GM19099 (cell line): ENCODE data around the gene PTPRH.

Experiments
- POLR2A ChIP-seq: IDR thresholded peaks from 3 replicates; pipeline ENCODE4 v1.6.1; 2011; ENCODE audit warnings: low read depth; ENCODE audit not compliant: insufficient read length; ENCODE audit errors: extremely low read depth

The PTPRH gene

DNA sequence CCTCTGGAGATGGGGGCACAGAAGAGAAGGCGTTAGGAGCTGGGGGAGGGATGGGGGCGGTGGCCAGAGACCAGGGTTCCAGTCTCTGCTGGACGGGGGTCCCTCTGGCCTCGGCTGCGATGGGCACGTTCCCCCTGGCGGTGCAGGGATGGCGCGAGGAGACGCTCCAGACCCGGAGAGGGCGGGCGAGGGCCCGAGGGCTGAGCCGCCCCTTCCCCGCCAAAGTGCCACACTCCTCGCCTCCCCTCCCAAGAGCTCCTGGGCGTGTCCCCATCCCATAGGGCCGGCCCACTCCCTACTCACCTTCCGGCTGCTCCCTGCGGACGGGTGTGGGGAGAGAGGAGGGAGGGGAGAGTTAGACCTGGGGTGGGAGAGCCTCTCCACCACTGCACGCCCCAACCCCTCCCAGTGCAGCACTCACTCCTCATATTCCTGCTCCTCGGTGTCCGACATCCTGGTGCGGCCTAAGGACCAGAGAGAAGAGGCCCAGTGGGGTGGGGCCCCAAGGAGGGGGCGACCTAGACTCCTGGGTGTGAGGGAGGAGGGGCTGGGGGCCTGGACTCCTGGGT is 62.5 kb downstream of the PTPRH start:
- no peak for TF ChIP-seq POLR2A

DNA sequence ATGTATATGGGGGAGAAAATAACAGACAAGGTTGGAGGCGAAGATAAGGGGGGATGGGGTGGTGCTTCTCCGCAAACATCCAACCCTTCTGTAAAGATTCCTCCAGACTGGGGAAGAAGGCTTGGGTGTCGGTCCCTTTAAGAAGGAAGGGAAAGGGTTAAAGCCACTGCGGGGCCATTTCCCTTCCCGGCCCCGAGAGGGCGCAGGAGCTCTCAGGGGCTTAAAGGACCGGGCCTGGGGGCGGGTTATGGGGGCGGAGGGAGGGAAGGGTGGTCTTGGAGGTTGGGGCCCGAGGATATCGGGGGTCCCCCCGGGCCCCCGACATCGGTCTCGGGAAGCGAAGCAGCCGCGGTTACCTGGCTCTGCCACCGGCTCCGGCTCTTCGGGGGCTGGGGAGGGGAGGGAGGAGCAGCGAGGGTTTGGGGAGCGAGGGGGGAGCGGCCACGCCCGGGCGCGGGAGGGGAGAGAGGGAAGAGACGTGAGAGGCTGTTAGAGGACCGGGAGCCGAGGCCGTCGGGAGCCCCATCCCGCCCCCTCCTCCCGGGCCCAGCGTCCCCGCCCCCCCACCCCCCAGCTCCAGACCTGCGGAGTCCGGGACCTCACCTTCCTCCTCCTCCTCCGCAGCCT is 63.1 kb downstream of the PTPRH start:
- TF ChIP-seq POLR2A: no peak

DNA sequence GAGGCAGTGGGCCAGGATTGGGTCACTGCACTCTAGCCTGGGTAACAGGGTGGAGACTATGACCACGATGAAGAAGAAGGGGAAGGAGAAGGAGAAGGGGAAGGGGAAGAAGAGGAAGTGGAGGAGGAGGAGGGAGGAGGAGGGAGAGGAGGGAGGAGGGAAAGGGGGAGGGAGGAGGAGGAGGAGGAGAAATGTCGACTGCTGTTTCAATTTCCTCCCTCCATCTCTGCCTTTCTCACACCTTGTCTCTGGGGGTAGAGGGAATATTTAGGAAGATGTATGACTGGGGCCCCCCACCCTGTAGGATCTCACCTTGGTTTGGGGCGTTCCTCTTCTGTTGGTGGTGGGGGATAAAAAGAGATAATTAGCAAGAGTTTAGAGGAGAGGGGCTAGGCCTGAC is 64.1 kb downstream of the PTPRH start:
- no peak for TF ChIP-seq POLR2A

DNA sequence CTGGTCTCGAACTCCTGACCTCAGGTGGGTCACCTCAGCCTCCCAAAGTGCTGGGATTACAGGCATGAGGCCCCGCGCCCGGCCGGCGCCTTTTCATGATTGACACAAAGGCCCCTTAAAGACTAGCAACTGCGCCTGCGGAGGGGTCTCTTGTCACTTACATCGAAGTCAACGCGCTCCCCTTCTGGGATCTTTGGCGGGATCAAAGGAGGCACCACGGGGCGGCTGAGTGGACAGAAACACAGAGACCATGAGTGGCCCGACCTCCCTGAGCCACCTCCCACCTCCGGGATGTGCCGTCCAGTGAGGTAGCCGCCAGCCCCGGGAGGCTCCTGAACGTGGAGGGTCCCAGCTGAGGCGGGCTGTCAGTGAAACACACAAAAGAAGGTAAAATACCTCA is 67.6 kb downstream of the PTPRH start:
- TF ChIP-seq POLR2A: no peak

DNA sequence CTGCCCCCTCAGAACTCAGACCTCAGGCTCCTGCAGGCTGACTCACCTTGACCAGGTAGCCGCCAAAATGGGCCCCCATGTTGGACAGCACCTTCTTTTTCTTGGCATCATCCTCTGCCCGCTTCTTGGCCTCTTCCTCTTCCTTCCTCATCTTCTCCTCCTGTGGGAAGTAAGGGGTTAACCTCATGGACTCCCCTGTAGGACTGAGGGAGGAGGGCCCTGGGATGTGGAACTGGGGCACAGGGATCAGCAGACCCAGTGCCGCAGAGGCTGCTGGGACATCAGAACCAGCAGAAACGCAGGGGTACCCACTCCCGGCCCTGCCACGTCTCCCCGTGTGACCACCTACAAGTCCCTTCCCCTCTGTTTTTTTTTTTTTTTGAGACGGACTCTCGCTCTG is 71.4 kb downstream of the PTPRH start:
- no peak for TF ChIP-seq POLR2A

DNA sequence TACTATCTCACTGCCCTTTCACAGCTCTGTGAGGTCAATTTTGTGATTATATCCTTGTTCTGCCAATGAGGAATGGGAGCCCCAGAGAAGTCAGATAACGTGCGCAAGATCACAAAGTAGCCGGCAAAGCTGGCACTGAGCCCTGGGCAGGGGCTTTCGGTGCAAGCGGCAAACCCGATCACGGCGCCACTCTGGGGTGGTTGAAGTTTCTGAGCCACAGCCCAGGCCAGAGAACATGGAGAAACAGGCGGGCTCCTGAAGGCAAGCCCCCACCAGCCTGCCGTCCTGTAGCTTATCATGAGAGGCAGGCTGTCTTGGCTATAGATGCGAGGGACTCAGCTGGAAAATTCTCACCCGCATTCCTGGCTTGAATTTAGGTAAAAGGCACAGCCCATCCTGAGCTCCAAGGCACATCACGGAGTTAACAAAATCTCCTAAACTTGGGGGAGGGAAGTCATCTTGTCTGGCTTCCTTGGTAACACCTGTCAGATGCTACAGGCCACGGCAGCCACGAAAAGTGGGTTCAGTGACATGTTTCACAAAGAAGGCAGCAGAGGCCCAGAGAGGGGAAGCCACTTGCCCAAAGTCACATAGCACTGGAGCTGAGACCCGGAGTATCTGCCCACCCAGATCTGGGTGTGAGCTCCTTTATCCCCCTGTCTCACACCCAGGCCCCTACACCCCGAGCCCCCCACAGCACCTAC is 72.8 kb downstream of the PTPRH start:
- no peak for TF ChIP-seq POLR2A

DNA sequence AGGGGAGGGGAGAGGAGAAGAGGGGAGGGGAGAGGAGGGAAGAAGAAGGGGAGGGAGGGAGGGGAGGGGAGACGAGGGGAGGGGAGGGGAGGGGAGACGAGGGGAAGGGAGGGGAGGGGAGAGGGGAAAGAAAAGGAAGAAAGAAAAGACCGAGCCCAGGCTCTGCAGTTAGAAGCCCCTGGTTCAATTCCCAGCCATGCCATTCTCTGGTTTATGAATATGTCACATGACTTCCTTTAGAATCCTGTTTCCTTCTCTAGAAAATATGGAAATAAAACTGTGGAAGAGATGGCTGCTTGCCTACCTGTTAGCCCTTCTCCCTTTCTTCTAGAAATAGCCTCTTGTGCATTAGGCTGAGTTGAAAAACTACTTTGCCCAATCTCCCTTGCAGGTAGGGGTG is 74.6 kb downstream of the PTPRH start:
- no peak for TF ChIP-seq POLR2A

DNA sequence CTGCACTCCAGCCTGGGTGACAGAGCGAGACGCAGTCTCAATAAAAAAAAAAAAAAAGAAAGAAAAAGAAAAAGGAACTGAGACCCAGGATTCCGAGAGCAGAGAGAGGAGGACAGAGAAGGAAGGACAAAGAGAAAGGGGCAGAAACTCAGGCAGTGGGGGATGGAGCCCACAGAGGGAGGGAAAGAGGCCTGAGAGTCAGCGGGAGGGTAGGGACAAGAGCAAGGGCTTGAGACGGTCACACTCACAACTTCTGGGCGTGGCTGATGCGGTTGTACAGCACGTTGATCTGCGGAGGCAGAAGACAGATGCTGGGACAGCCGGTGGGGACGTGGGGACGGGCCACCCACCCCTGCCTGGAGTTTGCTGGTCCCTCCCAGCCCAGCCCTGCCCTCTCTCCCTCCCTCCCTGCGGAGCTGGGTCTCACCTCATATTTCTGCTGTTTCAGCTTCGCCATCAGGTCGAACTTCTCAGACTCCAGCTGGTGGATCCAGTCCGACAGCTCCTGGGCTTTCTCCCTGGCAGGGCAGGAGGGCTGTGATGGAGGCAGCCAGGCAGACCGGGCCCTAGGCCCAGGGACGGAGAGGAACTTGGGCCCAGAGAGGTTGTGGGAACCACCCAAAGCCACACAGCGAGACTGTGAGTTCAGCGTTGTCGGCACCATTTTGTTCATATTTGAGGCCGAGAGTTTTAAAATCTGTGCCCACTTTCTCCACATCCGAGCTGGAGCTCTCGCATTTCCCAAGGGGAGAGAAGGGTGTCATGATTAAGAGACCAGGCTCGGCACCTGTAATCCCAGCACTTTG is 75.5 kb downstream of the PTPRH start:
- no peak for TF ChIP-seq POLR2A

DNA sequence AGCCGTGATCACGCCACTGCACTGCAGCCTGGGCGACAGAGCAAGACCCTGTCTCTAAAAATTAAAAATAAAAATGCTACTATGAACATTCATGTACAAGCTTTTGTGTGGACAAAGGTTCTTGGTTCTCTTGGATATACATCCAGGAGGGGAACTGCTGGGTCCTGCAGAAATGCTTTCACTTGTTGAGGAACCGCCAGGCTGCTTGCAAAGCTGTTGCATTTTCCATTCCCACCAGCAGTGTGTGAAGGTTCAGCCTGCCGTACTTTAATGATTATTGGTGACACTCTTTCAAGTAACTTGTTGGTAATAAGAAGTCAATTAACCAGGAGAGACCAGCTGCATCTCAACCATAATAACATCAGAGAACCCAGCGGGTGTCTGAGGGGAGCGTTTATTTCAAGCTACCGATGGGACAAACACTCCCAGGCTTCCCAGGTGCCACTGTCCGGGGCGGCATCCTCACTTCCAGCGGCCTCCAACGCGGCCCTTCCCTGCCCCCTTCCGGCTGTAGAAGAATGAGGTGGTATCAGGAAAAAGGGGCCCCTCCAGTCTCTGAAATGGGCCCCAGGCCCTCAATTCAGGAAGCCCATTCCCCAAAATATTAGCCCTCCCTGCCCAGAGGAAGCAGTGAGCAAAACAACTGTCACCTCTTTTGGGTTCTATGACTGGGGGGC is 76.7 kb downstream of the PTPRH start:
- TF ChIP-seq POLR2A: no peak

DNA sequence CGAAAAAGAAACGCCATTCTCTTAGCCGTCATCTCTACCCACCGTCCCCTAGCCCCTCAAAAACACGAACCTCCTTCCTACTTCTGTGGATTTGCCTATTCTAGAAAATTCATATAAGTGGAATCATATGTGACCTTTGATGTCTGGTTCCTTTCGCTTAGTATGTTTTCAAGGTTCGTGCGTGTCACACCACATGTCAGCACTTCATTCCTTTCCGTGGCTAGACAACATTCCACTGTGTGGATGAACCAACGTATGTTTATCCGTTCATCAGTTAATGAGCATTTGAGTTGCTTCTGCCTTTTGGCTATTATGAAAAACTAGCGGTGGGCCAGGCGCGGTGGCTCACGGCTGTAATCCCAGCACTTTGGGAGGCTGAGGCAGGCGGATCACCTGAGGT is 77.9 kb downstream of the PTPRH start:
- TF ChIP-seq POLR2A: no peak
